ENCODE measurements around the gene CNBD2. TPM values are rescaled to one million over a fixed set of nuclear protein-coding genes. Genes with fewer than 3 reads are reported as not detected.
"Not testable (repeated sequence)": the region's sequence is repeated elsewhere in the genome, so short reads cannot be mapped to it uniquely, and the experiment has no call there.

The CNBD2 gene
- polyA plus RNA-seq, 3 donors: 8.0 to 11.3 (median 9.3) TPM

GRCh38 chr20:36079486-36079885, 111.1 kb downstream of the CNBD2 start:
- Mint-ChIP-seq H3K27ac (no peak overlapping the region), H3K36me3 (no peaks in the 10 kb centered on the region), H3K4me3 (no peak overlapping the region), H3K9me3 (peaks cover 0 to 3% (median 1%) of the 10 kb centered on the region in 7 donors), H3K4me1 (peaks cover 10% of the 10 kb centered on the region), H3K27me3 (ENCODE audit: low read depth in 3 of 3) (peaks cover 7 to 14% (median 8%) of the 10 kb centered on the region in 3 donors)
- Histone ChIP-seq H3K79me2 (ENCODE audit: insufficient read depth, low read length) (no peaks in the 10 kb centered on the region), H3K27me3 (ENCODE audit: control insufficient read depth in 2 of 2, insufficient read depth in 2 of 2, low read length in 2 of 2) (no peaks in the 10 kb centered on the region), H3K4me1 (ENCODE audit: control insufficient read depth in 1 of 2, insufficient read depth in 2 of 2, low read length in 2 of 2) (no peaks in the 10 kb centered on the region), H3K9me3 (replicated peaks in 1 of 2; ENCODE audit: control insufficient read depth in 1 of 2, insufficient read depth in 1 of 2, low read length in 2 of 2) (no peaks in the 10 kb centered on the region), H4K20me1 (ENCODE audit: insufficient read depth, low read length) (no peaks in the 10 kb centered on the region), H3K4me2 (replicated peaks; ENCODE audit: extremely low read depth, low read length, poor library complexity, severe bottlenecking) (no peak overlapping the region), H3K27ac (ENCODE audit: low read depth in 1 of 2, low read length in 2 of 2) (no peak overlapping the region), H3K4me3 (replicated peaks in 1 of 3; ENCODE audit: low read depth in 2 of 3, low read length in 3 of 3) (no peak overlapping the region), H3K36me3 (replicated peaks in 1 of 2; ENCODE audit: control insufficient read depth in 1 of 2, insufficient read depth in 2 of 2, low read length in 2 of 2) (no peaks in the 10 kb centered on the region), H3K9ac (ENCODE audit: insufficient read depth, low read length, poor library complexity, severe bottlenecking) (no peak overlapping the region), H2AFZ (ENCODE audit: insufficient read depth, low read depth, low read length, poor library complexity, severe bottlenecking) (no peak overlapping the region)
- DNase-seq: no peak
- no peak for TF ChIP-seq CTCF (IDR thresholded peaks at IDR 0.05)
- intact Hi-C loops (cut with micrococcal nuclease): no loop called here
- 100% methylated on average over 2 of the region's 6 CpGs for WGBS (ENCODE audit: insufficient coverage)

GRCh38 chr20:36079984-36080383, 111.6 kb downstream of the CNBD2 start:
- H3K27ac Mint-ChIP-seq; H3K4me3 Mint-ChIP-seq; H2AFZ ChIP-seq (ENCODE audit: insufficient read depth, low read depth, low read length, poor library complexity, severe bottlenecking); H3K4me3 ChIP-seq (replicated peaks in 1 of 3; ENCODE audit: low read depth in 2 of 3, low read length in 3 of 3); H3K79me2 ChIP-seq (ENCODE audit: insufficient read depth, low read length); H3K27me3 ChIP-seq (ENCODE audit: control insufficient read depth in 2 of 2, insufficient read depth in 2 of 2, low read length in 2 of 2); H3K4me2 ChIP-seq (replicated peaks; ENCODE audit: extremely low read depth, low read length, poor library complexity, severe bottlenecking); H3K9ac ChIP-seq (ENCODE audit: insufficient read depth, low read length, poor library complexity, severe bottlenecking); H4K20me1 ChIP-seq (ENCODE audit: insufficient read depth, low read length); H3K4me1 ChIP-seq (ENCODE audit: control insufficient read depth in 1 of 2, insufficient read depth in 2 of 2, low read length in 2 of 2); H3K9me3 Mint-ChIP-seq; H3K27ac ChIP-seq (ENCODE audit: low read depth in 1 of 2, low read length in 2 of 2); H3K9me3 ChIP-seq (replicated peaks in 1 of 2; ENCODE audit: control insufficient read depth in 1 of 2, insufficient read depth in 1 of 2, low read length in 2 of 2); H3K36me3 ChIP-seq (replicated peaks in 1 of 2; ENCODE audit: control insufficient read depth in 1 of 2, insufficient read depth in 2 of 2, low read length in 2 of 2); H3K36me3 Mint-ChIP-seq; intact Hi-C loops (cut with micrococcal nuclease): not testable (repeated sequence)
- H3K27me3 Mint-ChIP-seq (ENCODE audit: low read depth in 3 of 3): peaks cover 7 to 14% (median 7%) of the 10 kb centered on the region in 3 donors
- peaks cover 11% of the 10 kb centered on the region for H3K4me1 Mint-ChIP-seq
- WGBS (ENCODE audit: insufficient coverage): 50% methylated on average over 4 of the region's 6 CpGs
- peak in 1 of 3 donors; percentile 46 for DNase-seq

Small RNA genes within 50 kb of the gene (small RNA-seq; reads per million reads assigned to genes)
- not detected for gene RNU6-937P (ENCODE audit: insufficient read length, low read depth)

Other genes starting within 250 kb of the CNBD2 start
- 100 to 1,000 TPM in 1 of 3 donors, 10 to 100 TPM in 2; 89.5 to 209 (median 98.0) TPM for gene RBM39, start 226.3 kb upstream of the CNBD2 start, polyA plus RNA-seq
- 10 to 100 TPM; 54.7 to 78.2 (median 73.6) TPM for gene PHF20, start 196.6 kb upstream of the CNBD2 start, polyA plus RNA-seq
- gene SCAND1, start 14.1 kb upstream of the CNBD2 start, polyA plus RNA-seq: 100 to 1,000 TPM in 2 of 3 donors, 10 to 100 TPM in 1; 43.6 to 227 (median 160) TPM
- under 1 TPM in 1 of 3 donors, not detected in 2; 0.05 TPM for gene EPB41L1, start 186.2 kb downstream of the CNBD2 start, polyA plus RNA-seq

Measured in CD14-positive monocyte (primary cell).